Activated CD8-positive, alpha-beta memory T cell treated with anti-CD3 and anti-CD28 coated beads, Interleukin-2, amount 10 ng/mL, durations not matched to agents 7 days and 5 days (primary cell): Measurements from ENCODE around the gene BRWD1. TPM values are rescaled to one million over a fixed set of nuclear protein-coding genes. Genes with fewer than 3 reads are reported as not detected.
"Not testable (repeated sequence)": the region's sequence is repeated elsewhere in the genome, so short reads cannot be mapped to it uniquely, and the experiment has no call there.

Experiments used
- ATAC-seq: fragments of 150-1000 bp; cut with Tn5 transposase; one replicate; pipeline ENCODE4 v1.10.0; 2021; ENCODE audit warnings: moderate library complexity
- CTCF ChIA-PET: fragments of 350-600 bp; sonication (Branson Sonifier 250); formaldehyde crosslinking; loops from one replicate; lab custom pipeline; 2021; ENCODE audit warnings: antibody characterized with exemption; lab: Charles Lee
- DNase-seq: peaks from one replicate; pipeline ENCODE4 v3.0.0-alpha.2; 2020
- H3K27ac Mint-ChIP-seq: one replicate; pipeline ENCODE4 v1.8.0; 2021; ENCODE audit warnings: mild to moderate bottlenecking, mixed read lengths
- H3K27me3 Mint-ChIP-seq: one replicate; pipeline ENCODE4 v1.8.0; 2021; ENCODE audit warnings: mixed read lengths
- H3K36me3 Mint-ChIP-seq: one replicate; pipeline ENCODE4 v1.8.0; 2021; ENCODE audit warnings: mild to moderate bottlenecking, mixed read lengths
- H3K4me1 Mint-ChIP-seq: one replicate; pipeline ENCODE4 v1.8.0; 2021; ENCODE audit warnings: mixed read lengths
- H3K4me3 Mint-ChIP-seq: one replicate; pipeline ENCODE4 v1.8.0; 2021; ENCODE audit warnings: mild to moderate bottlenecking, moderate library complexity, mixed read lengths
- H3K9me3 Mint-ChIP-seq: one replicate; pipeline ENCODE4 v1.8.0; 2022; ENCODE audit warnings: low read depth, mixed read lengths
- total RNA-seq, 2 experiments: library from RNA; stranded (reverse); gene quantifications; one replicate each; pipeline ENCODE4 v1.2.3, GENCODE V29; 2021

The BRWD1 gene
- total RNA-seq, 2 experiments from 2014 or later, result 35.0 to 49.5 TPM

DNA sequence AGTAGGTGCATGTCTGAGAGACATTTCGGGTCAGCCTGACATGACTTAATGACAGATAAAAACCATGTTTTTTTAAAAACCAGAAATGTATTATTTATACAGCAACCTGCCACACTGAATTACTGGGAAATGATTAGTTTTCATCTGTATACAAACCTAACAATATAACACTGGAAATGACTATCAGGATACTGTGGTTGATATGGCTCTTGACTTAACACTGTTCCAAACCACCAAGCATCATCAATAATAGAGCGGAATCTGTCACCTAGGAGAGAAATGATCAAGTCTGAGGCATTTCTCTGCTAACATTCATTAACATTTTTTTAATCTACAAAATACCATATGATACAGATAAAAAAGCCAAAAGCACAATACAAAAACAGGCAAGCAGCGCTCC, 88.5 kb downstream of the BRWD1 start:
- H3K36me3 Mint-ChIP-seq, result peaks cover 54% of the 10 kb centered on the region
- no peak overlapping the region for H3K27ac Mint-ChIP-seq
- H3K27me3 Mint-ChIP-seq, result no peaks in the 10 kb centered on the region
- peaks cover 8% of the 10 kb centered on the region for H3K4me1 Mint-ChIP-seq
- ATAC-seq (no peak), DNase-seq (no peak)
- no peaks in the 10 kb centered on the region for H3K9me3 Mint-ChIP-seq
- H3K4me3 Mint-ChIP-seq, result no peak overlapping the region
- CTCF ChIA-PET, result no interaction called here

DNA sequence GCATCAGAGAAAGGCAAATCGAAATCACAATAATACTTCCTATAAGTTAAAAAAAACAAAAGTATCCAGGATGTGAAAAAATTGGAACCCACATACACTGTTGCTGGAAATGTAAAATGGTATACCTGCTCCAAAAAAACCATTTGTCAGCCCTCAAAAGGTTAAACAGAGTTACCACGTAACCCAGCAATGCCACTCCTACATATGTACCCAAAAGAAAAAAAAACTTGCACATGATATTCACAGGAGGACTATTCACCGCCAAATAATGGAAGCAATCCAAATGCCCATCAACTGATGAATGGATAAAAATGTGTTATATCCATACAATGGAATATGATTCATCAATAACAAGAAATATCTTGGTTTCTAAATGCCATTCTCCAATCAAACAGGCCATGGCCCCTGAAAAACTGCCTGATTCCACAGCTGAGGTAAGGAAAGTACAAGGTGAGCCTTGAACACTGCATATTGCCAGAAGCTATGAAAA, 91.4 kb downstream of the BRWD1 start:
- ATAC-seq (no peak), DNase-seq (no peak)
- Mint-ChIP-seq H3K36me3 (peaks cover 60% of the 10 kb centered on the region), H3K4me3 (no peak overlapping the region), H3K4me1 (peaks cover 12% of the 10 kb centered on the region), H3K9me3 (no peaks in the 10 kb centered on the region), H3K27ac (no peak overlapping the region), H3K27me3 (no peaks in the 10 kb centered on the region)
- CTCF ChIA-PET, result no interaction called here

DNA sequence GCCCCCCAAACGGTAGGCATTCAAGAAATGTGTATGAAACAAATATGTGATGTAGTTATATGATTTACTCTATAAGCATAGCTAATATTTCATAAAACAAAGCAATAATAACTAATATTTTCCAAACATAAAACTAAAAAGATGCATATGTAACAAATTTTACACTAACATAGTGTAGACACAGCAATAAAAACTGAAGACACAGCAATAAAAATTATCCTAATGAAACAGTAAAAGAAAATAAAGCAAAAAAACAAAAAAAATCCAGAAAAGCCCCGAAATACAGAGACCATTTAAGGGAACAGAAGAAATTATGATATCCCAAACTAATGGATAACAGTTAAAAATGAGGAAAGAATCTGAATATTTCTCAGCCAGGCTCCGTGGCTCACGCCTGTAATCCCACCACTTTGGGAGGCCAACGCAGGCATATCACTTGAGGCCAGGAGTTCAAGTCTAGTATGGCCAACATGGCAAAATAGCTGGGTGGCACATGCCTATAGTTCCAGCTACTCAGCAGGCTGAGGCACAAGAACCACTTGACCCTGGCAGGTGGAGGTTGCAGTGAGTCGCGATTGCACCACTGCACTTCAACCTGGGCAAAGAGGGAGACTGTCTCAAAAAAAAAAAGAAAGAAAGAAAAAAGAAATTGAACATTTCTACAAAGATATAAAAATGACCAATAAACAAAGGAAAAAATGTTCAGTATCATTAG, 92.0 kb downstream of the BRWD1 start:
- Mint-ChIP-seq H3K27me3 (no peaks in the 10 kb centered on the region), H3K4me1 (peaks cover 12% of the 10 kb centered on the region), H3K4me3 (no peak overlapping the region), H3K36me3 (peaks cover 58% of the 10 kb centered on the region), H3K9me3 (no peaks in the 10 kb centered on the region), H3K27ac (no peak overlapping the region)
- CTCF ChIA-PET, result interaction anchor here (0.6 to 0.7 kb wide), 2 partner anchors 31 to 181 kb away, joined by 3 read pairs; no protein-coding TSS in a partner anchor
- ATAC-seq (no peak), DNase-seq (no peak)

DNA sequence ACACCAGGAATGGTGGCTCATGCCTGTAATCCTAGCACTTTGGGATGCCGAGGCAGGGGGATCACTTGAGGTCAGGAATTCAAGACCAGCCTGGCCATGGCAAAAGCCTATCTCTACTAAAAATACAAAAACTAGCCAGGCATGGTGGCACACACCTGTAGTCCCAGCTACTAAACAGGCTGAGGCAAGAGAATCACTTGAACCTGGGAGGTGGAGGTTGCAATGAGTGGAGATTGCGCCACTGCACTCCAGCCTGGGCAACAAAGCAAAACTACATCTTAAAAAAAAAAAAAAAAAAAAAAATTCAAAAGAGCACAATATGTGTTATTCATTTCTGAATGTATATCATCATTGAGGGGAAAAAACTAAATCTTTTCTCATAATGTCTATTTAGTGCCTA, 92.6 kb downstream of the BRWD1 start:
- Mint-ChIP-seq H3K36me3 (peaks cover 55% of the 10 kb centered on the region), H3K4me1 (peaks cover 12% of the 10 kb centered on the region)
- not testable (repeated sequence) for H3K27ac Mint-ChIP-seq, H3K9me3 Mint-ChIP-seq, H3K27me3 Mint-ChIP-seq, ATAC-seq, H3K4me3 Mint-ChIP-seq, DNase-seq
- CTCF ChIA-PET, result interaction anchor here (0.7 kb wide), 1 partner anchor 182 kb away, joined by 3 read pairs; no protein-coding TSS in a partner anchor

DNA sequence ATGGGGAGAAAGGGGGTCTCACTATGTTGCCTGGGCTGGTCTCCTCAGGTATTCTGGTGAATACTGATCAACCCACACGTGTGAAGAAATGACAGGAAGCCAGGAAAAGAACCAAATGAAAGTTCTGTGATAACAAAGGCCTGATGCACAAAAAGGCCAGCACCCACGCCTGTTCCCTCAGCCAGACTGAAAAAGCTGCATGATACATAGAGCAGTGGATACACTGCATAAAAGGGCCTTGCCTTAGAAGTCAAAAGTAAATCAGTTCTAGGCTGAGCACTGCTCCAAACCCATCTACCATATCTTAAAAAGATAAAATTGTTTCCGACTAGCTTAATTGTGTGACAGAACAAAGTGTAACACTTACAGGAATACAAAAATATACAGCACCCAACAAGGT, 93.3 kb downstream of the BRWD1 start:
- peaks cover 10% of the 10 kb centered on the region for H3K4me1 Mint-ChIP-seq
- no peaks in the 10 kb centered on the region for H3K27me3 Mint-ChIP-seq
- H3K27ac Mint-ChIP-seq, result no peak overlapping the region
- peaks cover 58% of the 10 kb centered on the region for H3K36me3 Mint-ChIP-seq
- CTCF ChIA-PET, result no interaction called here
- no peak for DNase-seq
- no peak for ATAC-seq
- no peak overlapping the region for H3K4me3 Mint-ChIP-seq
- H3K9me3 Mint-ChIP-seq, result no peaks in the 10 kb centered on the region

DNA sequence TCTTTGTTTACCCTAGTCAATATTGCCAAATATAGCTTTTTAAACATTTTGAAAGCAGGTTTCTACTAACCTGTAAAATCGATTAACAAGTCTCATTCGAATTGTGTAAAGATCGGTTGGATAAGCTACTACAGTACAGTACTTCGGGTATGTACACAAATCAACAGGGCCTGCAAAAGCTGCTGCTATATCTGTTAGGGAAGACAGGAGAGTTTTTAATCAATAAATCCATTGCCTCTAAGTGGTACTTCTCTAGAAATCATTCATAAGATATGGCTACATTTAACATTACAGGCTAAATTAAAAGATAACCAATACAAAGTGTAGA, 95.4 kb downstream of the BRWD1 start:
- ATAC-seq, result no peak
- Mint-ChIP-seq H3K27me3 (no peaks in the 10 kb centered on the region), H3K4me3 (no peak overlapping the region), H3K27ac (no peak overlapping the region), H3K9me3 (no peaks in the 10 kb centered on the region), H3K36me3 (peaks cover 47% of the 10 kb centered on the region), H3K4me1 (peaks cover 4% of the 10 kb centered on the region)
- CTCF ChIA-PET, result no interaction called here
- DNase-seq, result no peak

DNA sequence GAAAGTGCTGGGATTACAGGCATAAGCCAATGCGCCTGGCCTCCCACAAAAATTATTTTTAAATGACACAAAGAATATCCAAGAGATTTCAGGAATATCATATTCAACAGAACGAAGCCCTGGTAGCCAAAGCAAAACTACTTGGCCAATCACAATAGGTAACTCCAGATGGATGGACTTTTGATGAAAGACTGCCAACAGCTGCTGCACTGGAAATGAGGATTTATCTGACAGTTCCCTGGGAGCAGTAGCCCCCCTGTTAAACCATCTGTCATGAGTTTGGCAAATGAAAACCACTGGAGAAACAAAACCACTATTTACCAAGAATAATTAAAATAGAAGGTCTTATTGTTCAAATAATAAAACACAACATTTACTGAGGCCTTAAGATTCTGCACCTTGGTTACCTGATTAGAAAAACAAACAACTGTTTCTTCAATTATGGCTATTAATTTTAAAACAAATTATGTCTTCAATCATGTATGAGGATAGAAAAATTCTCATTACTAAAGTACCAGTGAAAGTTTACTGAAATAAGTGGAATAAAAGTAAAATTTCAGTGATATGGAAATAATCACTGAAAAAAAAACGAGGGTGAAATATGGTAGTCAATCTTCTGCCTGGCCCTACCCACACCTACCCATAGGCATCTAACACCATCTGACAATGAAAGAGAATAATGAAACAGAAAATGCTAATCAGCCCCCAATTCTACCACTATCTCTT, 95.9 kb downstream of the BRWD1 start:
- Mint-ChIP-seq H3K27me3 (no peaks in the 10 kb centered on the region), H3K27ac (no peak overlapping the region), H3K4me3 (no peak overlapping the region), H3K9me3 (no peaks in the 10 kb centered on the region), H3K4me1 (peaks cover 4% of the 10 kb centered on the region), H3K36me3 (peaks cover 46% of the 10 kb centered on the region)
- DNase-seq (no peak), ATAC-seq (no peak)
- CTCF ChIA-PET, result no interaction called here

DNA sequence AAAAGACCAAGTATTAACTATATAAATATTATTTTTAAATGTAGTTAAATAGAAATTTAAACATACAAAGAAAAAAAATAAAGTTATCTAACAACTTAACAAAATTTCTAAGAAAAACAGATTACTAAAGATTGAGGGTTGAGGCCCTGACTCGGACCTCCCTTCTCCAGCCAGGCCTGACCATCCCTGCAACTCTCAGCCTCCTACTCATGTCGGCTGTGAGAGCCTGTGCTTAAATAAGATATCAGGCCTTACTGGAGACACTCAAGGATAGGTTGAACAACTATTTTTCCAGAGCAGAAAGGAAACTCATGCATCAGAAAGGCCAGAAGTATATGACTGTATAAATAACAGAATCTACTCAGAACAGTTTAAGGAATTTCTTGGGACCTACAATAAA, 97.1 kb downstream of the BRWD1 start:
- ATAC-seq (no peak), DNase-seq (no peak)
- H3K36me3 Mint-ChIP-seq, result peaks cover 43% of the 10 kb centered on the region
- H3K4me1 Mint-ChIP-seq, result peaks cover 4% of the 10 kb centered on the region
- H3K27me3 Mint-ChIP-seq, result no peaks in the 10 kb centered on the region
- H3K4me3 Mint-ChIP-seq, result no peak overlapping the region
- H3K9me3 Mint-ChIP-seq, result no peaks in the 10 kb centered on the region
- CTCF ChIA-PET, result no interaction called here
- H3K27ac Mint-ChIP-seq, result no peak overlapping the region

DNA sequence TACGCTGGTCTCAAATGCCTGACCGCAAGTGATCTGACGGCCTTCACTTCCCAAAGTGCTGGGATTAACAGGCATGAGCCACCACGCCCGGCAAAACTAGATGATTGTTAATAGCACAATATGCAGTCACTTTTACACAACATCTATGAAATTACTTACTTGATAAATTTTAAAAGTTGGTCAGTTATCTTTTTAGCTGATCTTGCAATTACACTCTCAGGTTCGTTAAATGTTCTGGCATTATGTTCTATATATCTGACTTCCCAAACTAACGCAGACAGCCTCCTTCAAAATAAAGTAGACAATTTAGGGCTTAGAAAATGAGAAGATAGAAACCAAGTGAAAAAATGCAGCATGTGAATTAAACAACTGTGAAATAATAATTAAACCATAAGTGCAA, 98.4 kb downstream of the BRWD1 start:
- H3K27ac Mint-ChIP-seq, result no peak overlapping the region

DNA sequence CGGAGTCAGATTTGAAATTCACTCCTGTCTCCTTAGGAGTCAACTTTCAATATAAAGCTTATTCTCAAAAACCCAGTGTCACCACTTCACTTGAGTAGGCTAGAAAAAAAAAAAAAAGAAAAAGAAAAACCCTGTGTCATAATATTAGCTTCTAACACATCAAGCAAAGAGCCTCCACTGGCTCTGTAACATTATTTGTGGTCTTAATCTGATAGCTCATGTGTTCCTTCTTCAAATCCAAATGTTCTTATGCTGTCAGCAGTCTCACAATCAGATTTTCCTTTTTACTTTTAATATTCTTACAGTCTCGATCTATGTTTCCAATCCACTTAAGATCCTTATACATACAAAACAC, 104.1 kb downstream of the BRWD1 start:
- peaks cover 4% of the 10 kb centered on the region for H3K4me1 Mint-ChIP-seq
- H3K4me3 Mint-ChIP-seq, result no peak overlapping the region
- no peaks in the 10 kb centered on the region for H3K9me3 Mint-ChIP-seq
- DNase-seq, result no peak
- CTCF ChIA-PET, result interaction anchor here (0.7 to 1.2 kb wide), 2 partner anchors 10 to 31 kb away, joined by 3 read pairs; no protein-coding TSS in a partner anchor
- no peaks in the 10 kb centered on the region for H3K27me3 Mint-ChIP-seq
- H3K36me3 Mint-ChIP-seq, result peaks cover 41% of the 10 kb centered on the region
- H3K27ac Mint-ChIP-seq, result no peak overlapping the region
- no peak for ATAC-seq

More for the DNA sequence above, 98.4 kb downstream of the BRWD1 start:
- DNase-seq (no peak), ATAC-seq (no peak)
- no peaks in the 10 kb centered on the region for H3K9me3 Mint-ChIP-seq
- H3K36me3 Mint-ChIP-seq, result peaks cover 46% of the 10 kb centered on the region
- peaks cover 4% of the 10 kb centered on the region for H3K4me1 Mint-ChIP-seq
- H3K27me3 Mint-ChIP-seq, result no peaks in the 10 kb centered on the region
- no peak overlapping the region for H3K4me3 Mint-ChIP-seq
- CTCF ChIA-PET, result no interaction called here

DNA sequence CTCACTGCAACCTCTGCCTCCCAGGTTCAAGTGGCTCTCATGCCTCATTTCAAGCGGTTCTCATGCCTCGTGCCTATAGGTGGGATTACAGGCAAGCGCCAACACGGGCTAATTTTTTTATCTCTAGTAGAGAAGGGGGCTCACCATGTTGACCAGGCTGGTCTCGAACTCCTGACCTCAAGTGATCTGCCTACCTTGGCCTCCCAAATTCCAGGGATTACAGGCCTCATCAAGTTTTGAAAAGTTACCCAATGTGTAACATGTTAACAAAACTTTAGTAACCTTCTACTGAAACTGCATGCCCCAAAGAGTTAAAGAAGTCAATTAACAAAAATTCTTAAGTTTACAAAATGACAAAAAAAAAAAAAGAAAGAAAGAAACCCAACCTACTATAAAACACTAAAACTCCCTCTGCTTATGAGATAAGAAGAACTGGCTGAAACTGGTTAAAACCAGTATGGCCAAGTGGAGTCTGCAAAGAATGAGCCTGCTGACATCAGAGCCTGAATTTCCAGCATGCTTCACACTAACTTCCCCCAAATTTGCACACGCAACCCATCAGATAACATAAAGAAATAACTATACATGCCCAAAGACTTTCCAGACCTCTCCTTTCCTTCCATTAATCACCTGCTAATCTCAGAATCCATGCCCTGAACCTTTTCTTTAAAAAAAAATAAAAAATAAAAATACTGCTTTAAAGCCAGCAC, 104.7 kb downstream of the BRWD1 start:
- peaks cover 40% of the 10 kb centered on the region for H3K36me3 Mint-ChIP-seq

DNA sequence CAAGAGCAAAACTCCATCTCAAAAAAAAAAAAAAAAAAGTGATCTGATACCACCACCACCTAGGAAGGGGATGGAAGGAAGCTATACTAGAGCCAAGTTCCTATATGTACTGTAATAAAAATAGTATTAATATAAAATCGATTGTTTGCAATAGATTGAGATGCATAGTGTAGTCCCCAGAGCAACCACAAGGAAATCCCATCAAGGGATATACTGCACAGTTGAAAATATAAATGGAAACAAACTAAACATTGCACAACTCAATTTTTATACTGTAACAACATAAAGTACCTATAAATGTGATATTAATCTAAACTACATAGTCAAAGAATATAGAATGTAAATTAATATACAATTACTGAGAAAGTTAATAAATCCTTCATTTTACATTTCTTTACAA, 109.3 kb downstream of the BRWD1 start:
- CTCF ChIA-PET, result no interaction called here
- no peaks in the 10 kb centered on the region for H3K9me3 Mint-ChIP-seq
- DNase-seq (no peak), ATAC-seq (no peak)
- no peak overlapping the region for H3K4me3 Mint-ChIP-seq
- peaks cover 39% of the 10 kb centered on the region for H3K36me3 Mint-ChIP-seq
- H3K27ac Mint-ChIP-seq, result no peak overlapping the region
- H3K4me1 Mint-ChIP-seq, result peaks cover 4% of the 10 kb centered on the region
- H3K27me3 Mint-ChIP-seq, result no peaks in the 10 kb centered on the region

More for the DNA sequence above, 104.7 kb downstream of the BRWD1 start:
- Mint-ChIP-seq H3K4me1 (peaks cover 4% of the 10 kb centered on the region), H3K4me3 (no peak overlapping the region), H3K9me3 (no peaks in the 10 kb centered on the region), H3K27me3 (no peaks in the 10 kb centered on the region), H3K27ac (no peak overlapping the region)
- CTCF ChIA-PET, result interaction anchor here (0.7 to 1.3 kb wide), 3 partner anchors 10 to 31 kb away, joined by 3 to 4 read pairs (median 3); no protein-coding TSS in a partner anchor
- DNase-seq (no peak), ATAC-seq (no peak)

DNA sequence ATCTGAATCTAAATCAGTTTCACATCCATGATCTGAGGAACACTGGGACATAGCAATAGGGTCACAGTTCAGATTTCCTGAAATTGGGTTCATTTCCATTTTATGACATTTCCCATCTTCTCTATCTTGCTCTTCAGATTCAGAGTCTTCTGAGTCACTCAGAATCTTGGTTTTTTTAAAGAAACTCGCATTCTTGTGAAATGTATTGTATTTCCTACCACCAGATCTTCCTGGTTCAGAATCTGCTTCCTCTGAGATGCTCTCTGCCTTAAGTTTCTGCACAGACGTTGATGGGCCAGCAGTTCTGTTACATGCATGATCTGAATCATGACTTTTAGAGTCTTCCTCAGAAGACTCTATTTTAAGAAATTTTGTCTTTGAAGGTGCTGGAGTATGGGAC, 114.6 kb downstream of the BRWD1 start:
- CTCF ChIA-PET, result interaction anchor here (0.9 to 1.7 kb wide), 3 partner anchors 9 to 11 kb away, joined by 3 to 4 read pairs (median 4); no protein-coding TSS in a partner anchor
- ATAC-seq (no peak), DNase-seq (no peak)
- H3K27ac Mint-ChIP-seq, result no peak overlapping the region
- H3K4me3 Mint-ChIP-seq, result no peak overlapping the region
- H3K36me3 Mint-ChIP-seq, result peaks cover 63% of the 10 kb centered on the region
- H3K27me3 Mint-ChIP-seq, result no peaks in the 10 kb centered on the region
- peaks cover 30% of the 10 kb centered on the region for H3K4me1 Mint-ChIP-seq
- H3K9me3 Mint-ChIP-seq, result no peaks in the 10 kb centered on the region
